Measurements from ENCODE around the gene ANXA8.
"Not testable (repeated sequence)": the region's sequence is repeated elsewhere in the genome, so short reads cannot be mapped to it uniquely, and the experiment has no call there.

Gene ANXA8

DNA sequence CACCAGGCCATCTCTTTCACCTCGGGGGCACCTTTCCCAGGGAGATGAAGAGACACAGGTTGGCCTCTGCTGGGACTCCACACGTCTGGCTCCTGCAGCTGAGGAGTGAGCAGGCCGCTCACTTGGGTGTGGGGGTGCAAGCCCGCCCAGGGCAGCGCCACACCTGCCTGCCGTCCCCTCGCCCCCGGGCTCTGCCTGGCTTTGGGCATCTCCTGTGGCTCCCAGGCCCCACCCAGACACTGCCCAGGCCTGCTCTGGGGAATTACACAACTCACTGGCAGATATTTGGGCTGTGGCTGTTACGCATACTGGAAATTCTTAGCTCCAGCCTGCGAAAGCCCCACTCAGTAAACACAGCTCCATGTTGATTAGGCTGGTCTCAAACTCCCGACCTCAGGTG lies at the start of gene ANXA8:
ANXA8 (minus strand) TSS at position 193 of the 400 bp plus-strand sequence; CDS start at position 11, 182 bp downstream.
- not testable (repeated sequence) for DNase-seq

GRCh38 chr10:47523475-47523874 lies 39.6 kb upstream of the ANXA8 start, which contains the start of gene AGAP9:
AGAP9 (minus strand) TSS chr10:47523638; CDS start chr10:47523526, 112 bp downstream.
- DNase-seq = not testable (repeated sequence)

- not testable (repeated sequence) for DNase-seq
These were observed 18.4 kb upstream of the ANXA8 start for GRCh38 chr10:47502313-47502712.

GRCh38 chr10:47494226-47494625 lies 10.3 kb upstream of the ANXA8 start:
- not testable (repeated sequence) for DNase-seq

DNA sequence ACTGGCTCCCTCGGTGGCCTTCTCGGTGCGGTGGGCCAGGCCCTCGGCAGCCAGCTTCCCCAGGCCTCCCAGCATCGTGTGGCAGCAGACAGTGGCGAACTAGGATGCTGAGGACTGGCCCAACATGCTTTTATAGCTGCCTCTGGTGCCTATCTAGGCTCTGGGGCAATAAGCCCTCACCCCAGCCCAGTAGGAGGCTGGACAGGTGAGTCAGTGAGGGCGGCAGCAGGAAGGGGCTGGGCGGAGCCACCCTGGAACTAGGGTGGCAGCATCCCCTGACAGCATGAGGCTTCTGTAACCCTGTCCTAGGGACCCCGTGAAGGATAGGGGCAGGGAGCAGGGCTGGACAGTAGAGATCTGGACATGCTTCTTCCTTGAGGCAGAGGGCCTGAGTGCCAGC lies 7.7 kb upstream of the ANXA8 start, which contains the start of gene FAM25G:
FAM25G (minus strand) TSS at position 101 of the 400 bp plus-strand sequence; CDS start at position 75, 26 bp downstream.
- DNase-seq = not testable (repeated sequence)

DNA sequence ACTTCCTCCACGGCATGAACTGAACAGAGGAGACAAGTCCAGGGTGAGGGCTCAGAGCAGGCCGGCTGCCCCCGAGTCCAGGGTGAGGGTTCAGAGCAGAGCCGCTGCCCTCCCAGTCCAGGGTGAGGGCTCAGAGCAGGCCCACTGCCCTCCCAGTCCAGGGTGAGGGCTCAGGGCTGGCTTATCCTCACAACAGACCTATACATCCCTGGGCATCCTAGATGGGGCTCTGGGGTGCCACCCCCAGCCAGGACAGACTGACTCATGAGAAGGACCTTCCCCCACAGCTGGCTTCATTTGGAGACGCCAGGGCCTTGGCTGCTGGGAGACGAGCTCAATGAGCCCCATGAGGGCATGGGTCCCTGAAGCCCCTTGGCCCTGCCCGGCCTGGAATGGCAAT lies 5.7 kb upstream of the ANXA8 start:
- DNase-seq = not testable (repeated sequence)

DNA sequence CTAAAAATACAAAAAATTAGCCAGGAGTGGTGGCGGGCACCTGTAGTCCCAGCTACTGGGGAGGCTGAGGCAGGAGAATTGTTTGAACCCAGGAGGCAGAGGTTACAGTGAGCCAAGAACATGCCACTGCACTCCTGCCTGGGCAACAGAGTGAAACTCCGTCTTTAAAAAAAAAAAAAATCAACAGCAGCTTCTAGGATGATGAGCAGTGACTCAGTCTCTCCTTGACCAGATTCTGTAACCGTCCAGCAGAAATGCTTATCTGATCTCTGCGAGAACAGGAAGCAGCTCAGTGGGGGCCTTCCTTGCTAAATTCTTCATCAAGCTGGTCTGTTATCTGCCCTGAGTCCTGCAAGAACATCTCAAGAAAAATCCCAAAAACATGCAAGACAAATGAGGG lies 2.0 kb upstream of the ANXA8 start:
- not testable (repeated sequence) for DNase-seq

GRCh38 chr10:47484786-47485185 lies 871 bp upstream of the ANXA8 start:
- DNase-seq = not testable (repeated sequence)

DNA sequence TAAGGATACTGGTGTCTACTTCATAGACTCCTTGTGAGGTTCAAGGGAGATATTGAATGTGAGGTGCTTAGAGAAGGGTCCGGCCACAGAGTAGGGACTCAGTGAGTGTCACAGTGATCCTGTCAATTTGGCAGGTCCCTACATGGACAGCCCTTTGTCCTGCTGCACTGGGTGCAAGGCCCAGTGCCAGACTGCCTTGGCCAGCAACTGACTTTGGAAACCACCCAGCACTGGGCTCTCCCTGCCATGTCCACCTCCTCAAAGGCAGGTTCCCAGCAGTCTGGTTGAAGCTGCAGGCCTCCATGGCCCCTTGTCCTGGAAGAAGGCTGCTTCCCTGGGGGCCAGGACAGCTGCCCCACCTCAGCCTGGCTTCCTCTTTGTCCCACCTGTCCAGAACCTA lies 1.5 kb downstream of the ANXA8 start:
- not testable (repeated sequence) for DNase-seq

GRCh38 chr10:47481768-47482181 lies 2.1 kb downstream of the ANXA8 start:
- not testable (repeated sequence) for DNase-seq

GRCh38 chr10:47481182-47481766 lies 2.6 kb downstream of the ANXA8 start:
- DNase-seq = not testable (repeated sequence)

GRCh38 chr10:47480133-47480532 lies 3.8 kb downstream of the ANXA8 start:
- DNase-seq = not testable (repeated sequence)

DNA sequence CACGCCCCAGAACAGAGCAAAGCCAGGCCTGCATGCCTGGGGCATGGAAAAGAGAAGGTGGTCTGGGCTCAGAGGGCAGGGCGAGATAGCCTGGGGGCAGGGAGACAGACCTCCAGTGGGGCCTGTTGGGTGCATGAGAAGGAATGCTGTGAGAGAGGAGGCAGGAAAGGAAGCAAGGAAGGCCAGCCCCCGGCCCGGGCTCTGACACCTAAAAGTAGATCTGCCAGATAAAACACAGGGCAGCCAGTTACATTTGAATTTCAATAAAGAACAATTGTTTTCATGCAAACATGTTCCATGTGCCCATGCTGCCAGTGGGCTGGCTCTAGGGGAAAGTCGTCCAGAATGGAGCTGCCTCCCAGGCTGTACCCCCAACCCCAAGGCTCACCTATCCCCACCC lies 5.8 kb downstream of the ANXA8 start:
- DNase-seq = not testable (repeated sequence)

DNA sequence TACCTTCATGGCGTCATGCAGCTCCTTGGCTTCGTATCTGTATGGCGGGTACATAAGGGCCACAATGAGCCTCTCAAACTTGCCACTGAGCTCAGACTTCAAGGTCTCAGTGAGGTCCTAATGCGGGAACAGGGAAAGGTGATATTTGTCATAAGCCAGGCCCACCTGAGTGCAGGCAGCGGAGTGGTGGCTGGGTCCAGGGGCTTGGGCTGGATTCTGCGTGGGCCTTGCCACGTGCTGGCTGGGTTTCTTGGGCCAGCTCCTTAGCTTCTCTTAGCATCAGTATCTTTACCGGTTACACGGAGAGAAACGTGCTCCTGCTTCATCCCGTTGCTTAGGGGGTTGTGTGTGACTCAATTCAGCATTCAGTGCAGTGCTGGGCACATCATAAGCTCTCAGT lies 6.8 kb downstream of the ANXA8 start:
- DNase-seq = not testable (repeated sequence)

DNA sequence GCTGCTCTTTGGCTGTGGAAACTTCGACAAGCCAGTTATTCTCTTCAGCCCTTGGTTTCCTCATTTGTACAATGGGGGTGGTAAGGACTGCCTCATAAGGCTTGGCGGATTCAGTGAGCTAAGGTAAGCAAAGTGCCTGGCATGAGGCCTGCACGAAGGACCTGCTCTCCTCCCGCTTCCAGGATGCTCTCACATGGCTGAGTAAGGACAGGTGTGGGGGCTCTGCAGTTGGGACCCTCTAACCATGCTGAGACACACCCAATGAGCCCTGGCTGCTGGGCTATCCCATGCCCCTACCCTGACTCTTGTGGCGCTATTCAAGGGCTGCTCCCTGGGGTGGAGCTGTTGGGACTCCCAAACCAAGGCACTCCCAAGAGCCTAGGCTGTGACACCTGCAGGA lies 8.8 kb downstream of the ANXA8 start:
- DNase-seq = not testable (repeated sequence)

- DNase-seq = not testable (repeated sequence)
These were observed 10.4 kb downstream of the ANXA8 start for GRCh38 chr10:47473516-47473915.

GRCh38 chr10:47472647-47473046 lies 11.3 kb downstream of the ANXA8 start:
- not testable (repeated sequence) for DNase-seq

DNA sequence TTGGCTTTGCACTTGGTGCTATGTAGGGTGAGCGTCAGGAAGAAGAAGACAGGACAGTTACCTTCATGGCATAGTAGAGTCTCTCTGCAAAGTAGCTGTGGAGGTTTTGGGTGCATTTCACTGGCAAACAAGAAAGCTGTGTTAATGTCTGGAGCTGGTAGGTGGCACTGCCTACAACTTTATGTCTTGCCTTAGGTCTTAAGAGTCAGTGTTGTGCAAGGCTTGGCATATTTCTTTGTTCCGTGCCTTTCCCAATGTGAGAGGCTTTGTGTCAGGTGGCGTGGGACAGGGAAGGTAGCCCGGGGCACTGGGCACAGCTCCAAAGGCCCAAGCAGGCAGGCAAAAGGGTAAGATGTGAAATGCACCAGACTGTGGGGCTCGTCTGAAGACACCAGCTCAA lies 11.8 kb downstream of the ANXA8 start:
- DNase-seq = not testable (repeated sequence)

- not testable (repeated sequence) for DNase-seq
These were observed 15.0 kb downstream of the ANXA8 start for GRCh38 chr10:47468731-47469528.

- DNase-seq = not testable (repeated sequence)
These were observed 16.0 kb downstream of the ANXA8 start for GRCh38 chr10:47467957-47468356.

DNA sequence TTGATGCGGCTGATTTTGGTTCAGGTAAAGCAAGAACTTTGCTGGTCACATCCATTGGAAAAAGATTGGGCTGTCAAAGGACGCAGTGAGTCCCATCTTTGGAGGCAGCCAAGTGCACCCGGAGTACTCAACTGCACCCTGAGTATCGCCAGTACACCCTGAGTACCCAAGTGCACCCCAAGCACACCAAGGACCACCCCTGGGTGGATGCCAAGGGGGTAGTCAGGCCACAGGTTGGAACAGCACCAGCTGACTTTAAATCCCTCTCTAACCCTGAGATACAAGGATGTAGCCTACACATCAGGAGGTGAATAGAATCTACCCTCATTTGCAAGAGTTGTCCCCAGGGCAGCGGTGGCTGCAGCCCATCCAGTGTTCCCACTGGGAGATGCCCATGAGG lies 16.5 kb downstream of the ANXA8 start:
- not testable (repeated sequence) for DNase-seq

- not testable (repeated sequence) for DNase-seq
These were observed 18.5 kb downstream of the ANXA8 start for GRCh38 chr10:47465216-47465917.
